H9 (cell line): ENCODE results near the gene DNER. TPM values are rescaled to one million over a fixed set of nuclear protein-coding genes. Genes with fewer than 3 reads are reported as not detected.

Experiments used
- DNase-seq: peaks from one replicate; pipeline ENCODE4 v3.0.0-alpha.2; 2017
- H2AFZ ChIP-seq: one replicate; pipeline ENCODE4 v1.6.1; 2013; ENCODE audit warnings: mild to moderate bottlenecking, low read length, control low read depth, moderate library complexity
- H2AK5ac ChIP-seq: 2 replicates; pipeline ENCODE4 v1.6.1; 2013; ENCODE audit warnings: low read length, control low read depth, mixed read lengths; ENCODE audit not compliant: insufficient read length
- H2BK120ac ChIP-seq: one replicate; pipeline ENCODE4 v1.6.1; 2013; ENCODE audit warnings: low read depth, mild to moderate bottlenecking, low read length, control low read depth, inconsistent platforms; ENCODE audit not compliant: poor library complexity, severe bottlenecking
- H2BK12ac ChIP-seq: 2 replicates; pipeline ENCODE4 v1.6.1; 2013; ENCODE audit warnings: low read length, control low read depth, mixed read lengths, low read depth; ENCODE audit not compliant: insufficient read length
- H2BK15ac ChIP-seq: 2 replicates; pipeline ENCODE4 v1.6.1; 2013; ENCODE audit warnings: low read depth, low read length, control low read depth
- H2BK20ac ChIP-seq: one replicate; pipeline ENCODE4 v1.6.1; 2013; ENCODE audit warnings: low read depth, mild to moderate bottlenecking, low read length, control low read depth, inconsistent platforms; ENCODE audit not compliant: poor library complexity, severe bottlenecking
- H2BK5ac ChIP-seq: 2 replicates; pipeline ENCODE4 v1.6.1; 2013; ENCODE audit warnings: low read length, control low read depth, mixed read lengths; ENCODE audit not compliant: insufficient read length
- H3K14ac ChIP-seq: 2 replicates; pipeline ENCODE4 v1.6.1; 2013; ENCODE audit warnings: low read length, control low read depth; ENCODE audit not compliant: insufficient read depth
- H3K18ac ChIP-seq: 2 replicates; pipeline ENCODE4 v1.6.1; 2013; ENCODE audit warnings: low read depth, mild to moderate bottlenecking, mixed read lengths, low read length, control low read depth; ENCODE audit not compliant: insufficient read length
- H3K23ac ChIP-seq: 2 replicates; pipeline ENCODE4 v1.6.1; 2013; ENCODE audit warnings: low read length, control low read depth, mixed read lengths, low read depth; ENCODE audit not compliant: insufficient read length
- H3K23me2 ChIP-seq: 2 replicates; pipeline ENCODE4 v1.6.1; 2013; ENCODE audit warnings: low read depth, mild to moderate bottlenecking, mixed read lengths, low read length, control low read depth; ENCODE audit not compliant: insufficient read length, poor library complexity, severe bottlenecking
- H3K27ac ChIP-seq: 2 replicates; pipeline ENCODE4 v1.5.1; 2013; ENCODE audit warnings: low read length, control low read depth, mixed read lengths, low read depth; ENCODE audit not compliant: insufficient read length
- H3K27me3 ChIP-seq: 2 replicates; pipeline ENCODE4 v1.6.1; 2013; ENCODE audit warnings: low read length, control low read depth, inconsistent platforms; ENCODE audit not compliant: insufficient read depth
- H3K4ac ChIP-seq: 2 replicates; pipeline ENCODE4 v1.6.1; 2013; ENCODE audit warnings: low read depth, mild to moderate bottlenecking, control low read depth, inconsistent platforms, low read length, moderate library complexity
- H3K4me1 ChIP-seq: 2 replicates; pipeline ENCODE4 v1.6.1; 2013; ENCODE audit warnings: low read length, control low read depth, inconsistent platforms; ENCODE audit not compliant: insufficient read depth
- H3K4me2 ChIP-seq: 2 replicates; pipeline ENCODE4 v1.6.1; 2013; ENCODE audit warnings: low read length, control low read depth, mixed read lengths; ENCODE audit not compliant: insufficient read length, insufficient read depth
- H3K56ac ChIP-seq: 2 replicates; pipeline ENCODE4 v1.6.1; 2013; ENCODE audit warnings: low read depth, mild to moderate bottlenecking, mixed read lengths, low read length, control low read depth; ENCODE audit not compliant: insufficient read length
- H3K79me1 ChIP-seq: 2 replicates; pipeline ENCODE4 v1.6.1; 2013; ENCODE audit warnings: low read depth, mild to moderate bottlenecking, moderate library complexity, low read length, control low read depth, inconsistent platforms; ENCODE audit not compliant: insufficient read depth, poor library complexity, severe bottlenecking
- H3K79me2 ChIP-seq: 2 replicates; pipeline ENCODE4 v1.6.1; 2013; ENCODE audit warnings: low read length, control low read depth, inconsistent platforms; ENCODE audit not compliant: insufficient read depth
- H3K9ac ChIP-seq: 2 replicates; pipeline ENCODE4 v1.6.1; 2013; ENCODE audit warnings: low read length, control low read depth, mixed read lengths; ENCODE audit not compliant: insufficient read length; ENCODE audit errors: extremely low read depth
- H3K9me3 ChIP-seq: one replicate; pipeline ENCODE4 v1.6.1; 2013; ENCODE audit warnings: low read depth, low read length, inconsistent platforms; ENCODE audit not compliant: control insufficient read depth
- H3T11ph ChIP-seq: one replicate; pipeline ENCODE4 v1.6.1; 2013; ENCODE audit warnings: mild to moderate bottlenecking, low read length, control low read depth, inconsistent platforms
- H4K20me1 ChIP-seq: one replicate; pipeline ENCODE4 v1.6.1; 2013; ENCODE audit not compliant: control insufficient read depth, insufficient read length, insufficient read depth
- H4K5ac ChIP-seq: 2 replicates; pipeline ENCODE4 v1.6.1; 2013; ENCODE audit warnings: low read depth, mild to moderate bottlenecking, mixed read lengths, low read length, control low read depth; ENCODE audit not compliant: insufficient read length
- H4K8ac ChIP-seq: replicated peaks from 2 replicates; pipeline ENCODE4 v1.6.1; 2013; ENCODE audit warnings: low read length, control low read depth, mixed read lengths, low read depth; ENCODE audit not compliant: insufficient read length
- H4K91ac ChIP-seq: 2 replicates; pipeline ENCODE4 v1.6.1; 2013; ENCODE audit warnings: low read depth, mild to moderate bottlenecking, moderate library complexity, mixed read lengths, low read length, control low read depth; ENCODE audit not compliant: insufficient read length
- H3K27ac Mint-ChIP-seq, 3 experiments: 2 replicates in 2 of 3; 3 replicates in 1 of 3; pipeline ENCODE4 v1.8.0; 2020 to 2021; ENCODE audit warnings: mixed read lengths in 3 of 3, mild to moderate bottlenecking in 1 of 3, moderate library complexity in 1 of 3
- H3K27me3 Mint-ChIP-seq: 2 replicates; pipeline ENCODE4 v1.8.0; 2021; ENCODE audit warnings: low read depth, mild to moderate bottlenecking, moderate library complexity, mixed read lengths
- H3K36me3 Mint-ChIP-seq, 3 experiments: 2 replicates in 2 of 3; 3 replicates in 1 of 3; pipeline ENCODE4 v1.8.0; 2020 to 2021; ENCODE audit warnings: low read depth in 3 of 3, mixed read lengths in 3 of 3; ENCODE audit not compliant: insufficient read depth in 1 of 3
- H3K4me1 Mint-ChIP-seq, 2 experiments: 2 replicates each; pipeline ENCODE4 v1.8.0; 2020; ENCODE audit warnings: mixed read lengths in 2 of 2
- H3K4me3 Mint-ChIP-seq, 2 experiments: 2 replicates in 1 of 2; 3 replicates in 1 of 2; pipeline ENCODE4 v1.8.0; 2020 to 2021; ENCODE audit warnings: mild to moderate bottlenecking in 2 of 2, mixed read lengths in 2 of 2, moderate library complexity in 1 of 2
- H3K9me3 Mint-ChIP-seq, 2 experiments: 2 replicates in 1 of 2; 3 replicates in 1 of 2; pipeline ENCODE4 v1.8.0; 2020; ENCODE audit warnings: mild to moderate bottlenecking in 2 of 2, mixed read lengths in 2 of 2, moderate library complexity in 1 of 2
- CTCF ChIP-seq: fragments of 200-600 bp; sonication (generic); conservative IDR thresholded peaks from 3 replicates; pipeline ENCODE4 v1.8.0; 2021; ENCODE audit warnings: antibody characterized with exemption, mild to moderate bottlenecking
- WGBS: extraction: QIAGEN DNeasy Blood & Tissue Kit; methylation state at CpG from one replicate; pipeline ENCODE4 v1.1.7; 2013; ENCODE audit warnings: missing lambda C conversion rate, low lambda C conversion rate, mixed read lengths; ENCODE audit not compliant: insufficient read length; ENCODE audit errors: extremely low coverage; 5-methylcytosine and 5-hydroxymethylcytosine counted together
- total RNA-seq: library from RNA; stranded (reverse); gene quantifications from 2 replicates; pipeline ENCODE4 v1.2.1, GENCODE V29; 2021

Gene DNER
- total RNA-seq, 1 experiment from 2014 or later: 1.0 TPM

- H2BK15ac ChIP-seq: no peak overlapping the region
- no peaks in the 10 kb centered on the region for H3K79me1 ChIP-seq
- H3K79me2 ChIP-seq: no peaks in the 10 kb centered on the region
- peaks cover 43 to 44% of the 10 kb centered on the region in 2 experiments for H3K9me3 Mint-ChIP-seq
- no peak overlapping the region for H3K23ac ChIP-seq
- H3K4me2 ChIP-seq: no peak overlapping the region
- H3K14ac ChIP-seq: no peak overlapping the region
- no peak overlapping the region for H3K18ac ChIP-seq
- H2AFZ ChIP-seq: no peak overlapping the region
- no peak overlapping the region for H3K4ac ChIP-seq
- H3K27ac Mint-ChIP-seq: no peak overlapping the region
- no peak overlapping the region for H2BK5ac ChIP-seq
- H3K4me1 ChIP-seq: no peaks in the 10 kb centered on the region
- no peak overlapping the region for H3K4me3 Mint-ChIP-seq
- no peak overlapping the region for H4K91ac ChIP-seq
- H3K23me2 ChIP-seq: no peaks in the 10 kb centered on the region
- peaks cover 9 to 34% (median 13%) of the 10 kb centered on the region in 3 experiments; a peak in 6 of 7 replicates for H3K36me3 Mint-ChIP-seq
- H4K8ac ChIP-seq: no peak overlapping the region
- H3K27ac ChIP-seq: no peak overlapping the region
- H3K27me3 Mint-ChIP-seq: no peaks in the 10 kb centered on the region; the same call in none of the 2 replicates
- no peaks in the 10 kb centered on the region for H3K9me3 ChIP-seq
- no peak overlapping the region for H3K9ac ChIP-seq
- no peak overlapping the region for H2BK20ac ChIP-seq
- H2BK12ac ChIP-seq: no peak overlapping the region
- DNase-seq: no peak
- no peak overlapping the region for H2AK5ac ChIP-seq
- no peak overlapping the region for H2BK120ac ChIP-seq
- TF ChIP-seq CTCF: no peak
- H3K56ac ChIP-seq: no peak overlapping the region
- no CpG with 5 or more reads among the region's 4 CpGs for whole genome bisulfite sequencing
- no peaks in the 10 kb centered on the region for H3K4me1 Mint-ChIP-seq
- H4K5ac ChIP-seq: no peak overlapping the region
- no peaks in the 10 kb centered on the region for H4K20me1 ChIP-seq
- no peaks in the 10 kb centered on the region for H3K27me3 ChIP-seq
- H3T11ph ChIP-seq: no peak overlapping the region
Observed at GRCh38 chr2:229388731-229389130, 325.6 kb downstream of the DNER start.
